Stimulated activated CD8-positive, alpha-beta memory T cell treated with anti-CD3 and anti-CD28 coated beads, Interleukin-7, amount 100 ng/mL, for 4 hours (primary cell): Measurements from ENCODE around the gene TLE4.

Experiments
- DNase-seq, 2 donors: peaks; one replicate each; pipeline ENCODE4 v3.0.0-alpha.2; 2020; ENCODE audit warnings: low read depth in 2 of 2

Gene TLE4

GRCh38 chr9:79689576-79689975 is 117.8 kb downstream of the TLE4 start:
- DNase-seq, result no peak

- no peak for DNase-seq
Observed at GRCh38 chr9:79691496-79691895, 119.7 kb downstream of the TLE4 start.

- no peak for DNase-seq
Observed at GRCh38 chr9:79692857-79693571, 121.2 kb downstream of the TLE4 start.

- DNase-seq, result no peak
Observed at GRCh38 chr9:79693750-79694149, 122.0 kb downstream of the TLE4 start.

- no peak for DNase-seq
Observed at GRCh38 chr9:79694208-79694607, 122.4 kb downstream of the TLE4 start.

GRCh38 chr9:79694676-79695400 is 123.1 kb downstream of the TLE4 start:
- DNase-seq, result no peak

GRCh38 chr9:79695531-79696175 is 123.9 kb downstream of the TLE4 start:
- peak; percentile 15 to 21 for DNase-seq

- no peak for DNase-seq
Observed at GRCh38 chr9:79698967-79699366, 127.2 kb downstream of the TLE4 start.

GRCh38 chr9:79699479-79699878 is 127.7 kb downstream of the TLE4 start:
- DNase-seq, result no peak

GRCh38 chr9:79700607-79701360 is 129.0 kb downstream of the TLE4 start:
- DNase-seq, result no peak

GRCh38 chr9:79701651-79702050 is 129.9 kb downstream of the TLE4 start:
- no peak for DNase-seq

- no peak for DNase-seq
Observed at GRCh38 chr9:79705704-79706103, 133.9 kb downstream of the TLE4 start.

GRCh38 chr9:79706512-79706911 is 134.7 kb downstream of the TLE4 start:
- DNase-seq, result no peak

GRCh38 chr9:79707589-79707988 is 135.8 kb downstream of the TLE4 start:
- DNase-seq, result no peak

GRCh38 chr9:79708541-79708940 is 136.8 kb downstream of the TLE4 start:
- no peak for DNase-seq

GRCh38 chr9:79709743-79710674 is 138.2 kb downstream of the TLE4 start:
- no peak for DNase-seq

- DNase-seq, result no peak
Observed at GRCh38 chr9:79711874-79712273, 140.1 kb downstream of the TLE4 start.

GRCh38 chr9:79719021-79719420 is 147.3 kb downstream of the TLE4 start:
- no peak for DNase-seq

- DNase-seq, result no peak
Observed at GRCh38 chr9:79719989-79720388, 148.2 kb downstream of the TLE4 start.

- no peak for DNase-seq
Observed at GRCh38 chr9:79731171-79731890, 159.6 kb downstream of the TLE4 start.
